HepG2 (cell line): ENCODE measurements around the gene ITPR1. TPM values are rescaled to one million over a fixed set of nuclear protein-coding genes. Genes with fewer than 3 reads are reported as not detected.
A peak's percentile ranks its signal among the peaks of the same experiment; 100 is the strongest.

Source experiments
- ATAC-seq: fragments of 200-7000 bp; cut with Tn5 transposase; 3 replicates; pipeline ENCODE4 v1.9.1; 2020; ENCODE audit warnings: mild to moderate bottlenecking, moderate library complexity
- BruUV-seq: library from RNA; stranded (reverse); fragments of 400-500 nt; replicated peaks from 2 replicates; lab custom pipeline; 2021; lab: Mats Ljungman, UMichigan
- CTCF ChIA-PET: fragments of 300-600 bp; formaldehyde crosslinking; extraction: SDS; loops from one replicate; lab custom pipeline; 2021; ENCODE audit warnings: low total read pairs, inconsistent platforms, low intra/inter-chr PET ratio; lab: Yijun Ruan, JAX
- POLR2A ChIA-PET: fragments of 350-600 bp; sonication (Branson Sonifier 250); formaldehyde crosslinking; loops from one replicate; lab custom pipeline; 2020; ENCODE audit warnings: antibody characterized with exemption, inconsistent platforms; lab: Yijun Ruan, JAX
- DNase-seq: peaks from one replicate; pipeline ENCODE4 v3.0.0-alpha.2; 2015; ENCODE audit warnings: low spot score
- FAIRE-seq: peaks from 3 replicates; lab custom pipeline; 2011; peaks lifted over from hg19 to GRCh38; lab: Jason Lieb, UNC
- H2AFZ ChIP-seq: one replicate; pipeline ENCODE4 v1.6.1; 2011; ENCODE audit warnings: low read length, inconsistent platforms
- H3K27ac ChIP-seq: fragments of 300-600 bp; 3 replicates; pipeline ENCODE4 v1.8.0; 2011; ENCODE audit warnings: mixed run types, mild to moderate bottlenecking, mixed read lengths, low read length, inconsistent platforms; ENCODE audit not compliant: insufficient read depth; ENCODE audit errors: extremely low read length
- H3K27me3 ChIP-seq, 2 experiments: fragments of 200-600 bp in 1 of 2; 2 replicates in 1 of 2; 3 replicates in 1 of 2; pipeline versions ENCODE4 v1.6.0 to v1.8.0; 2011; ENCODE audit warnings: low read length in 2 of 2, mild to moderate bottlenecking in 2 of 2, moderate library complexity in 2 of 2, inconsistent platforms in 1 of 2; ENCODE audit not compliant: insufficient read depth in 2 of 2, control insufficient read depth in 1 of 2
- H3K36me3 ChIP-seq, 2 experiments: fragments of 200-600 bp in 1 of 2; replicated peaks in 1 of 2; 2 replicates in 1 of 2; 3 replicates in 1 of 2; pipeline versions ENCODE4 v1.5.1 to v1.8.0; 2011; ENCODE audit warnings: low read length in 2 of 2, inconsistent platforms in 1 of 2; ENCODE audit not compliant: insufficient read depth in 2 of 2, control insufficient read depth in 1 of 2
- H3K4me1 ChIP-seq: 2 replicates; pipeline ENCODE4 v1.5.1; 2012; ENCODE audit warnings: low read length, inconsistent platforms; ENCODE audit not compliant: insufficient read depth
- H3K4me2 ChIP-seq: 2 replicates; pipeline ENCODE4 v1.6.0; 2011; ENCODE audit warnings: low read depth, low read length, inconsistent platforms
- H3K4me3 ChIP-seq, 3 experiments: fragments of 200-600 bp in 1 of 3; sonication (generic), shearing (Covaris generic) in 1 of 3; replicated peaks in 1 of 3; 2 replicates each; pipeline ENCODE4 v1.5.1; 2011 to 2016; ENCODE audit warnings: low read length in 3 of 3, inconsistent platforms in 2 of 3, low read depth in 2 of 3, mild to moderate bottlenecking in 2 of 3, control low read depth in 1 of 3, mixed read lengths in 1 of 3; ENCODE audit not compliant: insufficient read depth in 1 of 3
- H3K79me2 ChIP-seq: one replicate; pipeline ENCODE4 v1.6.1; 2011; ENCODE audit warnings: low read length, inconsistent platforms; ENCODE audit not compliant: insufficient read depth
- H3K9ac ChIP-seq: 2 replicates; pipeline ENCODE4 v1.6.0; 2011; ENCODE audit warnings: mild to moderate bottlenecking, low read depth, low read length, inconsistent platforms; ENCODE audit not compliant: insufficient read depth
- H3K9me3 ChIP-seq: 2 replicates; pipeline ENCODE4 v1.5.1; 2012; ENCODE audit warnings: mild to moderate bottlenecking, low read length
- H4K20me1 ChIP-seq: 2 replicates; pipeline ENCODE4 v1.6.0; 2011; ENCODE audit warnings: inconsistent platforms, mild to moderate bottlenecking, low read length, moderate library complexity; ENCODE audit not compliant: insufficient read depth
- CHD2 ChIP-seq: IDR thresholded peaks from 2 replicates; pipeline ENCODE4 v1.6.1; 2011; ENCODE audit warnings: low read depth, low read length, improper control_type of control experiment
- CHD4 ChIP-seq: fragments of 200-600 bp; sonication (generic); IDR thresholded peaks from 2 replicates; pipeline ENCODE4 v1.7.0; 2017; ENCODE audit warnings: mild to moderate bottlenecking, low read length, borderline replicate concordance
- CREB1 ChIP-seq, 2 experiments: fragments of 450-650 bp in 1 of 2; IDR thresholded peaks; 2 replicates each; pipeline ENCODE4 v1.6.1; 2016 to 2017; ENCODE audit warnings: control low read depth in 1 of 2, mild to moderate bottlenecking in 1 of 2, missing compliant biosample characterization in 1 of 2, missing genetic modification characterization in 1 of 2
- HES4 ChIP-seq: sonication (generic); formaldehyde crosslinking; IDR thresholded peaks from 2 replicates; pipeline ENCODE4 v1.9.0; 2021; ENCODE audit warnings: mild to moderate bottlenecking, missing genetic modification reagents, borderline replicate concordance
- KDM4B ChIP-seq: sonication (generic); formaldehyde crosslinking; IDR thresholded peaks from 2 replicates; pipeline ENCODE4 v1.4.0; 2020; ENCODE audit warnings: missing genetic modification reagents
- NR0B2 ChIP-seq: sonication (generic); formaldehyde crosslinking; IDR thresholded peaks from 2 replicates; pipeline ENCODE4 v1.4.0; 2020; ENCODE audit warnings: mild to moderate bottlenecking, missing genetic modification reagents
- PLSCR1 ChIP-seq: sonication (generic); formaldehyde crosslinking; IDR thresholded peaks from 2 replicates; pipeline ENCODE4 v1.5.0; 2020; ENCODE audit warnings: missing genetic modification reagents, mild to moderate bottlenecking, borderline replicate concordance
- SATB2 ChIP-seq: sonication (generic); formaldehyde crosslinking; IDR thresholded peaks from 2 replicates; pipeline ENCODE4 v1.5.0; 2020; ENCODE audit warnings: missing genetic modification reagents
- SOX5 ChIP-seq: IDR thresholded peaks from 2 replicates; pipeline ENCODE4 v1.6.1; 2016; ENCODE audit warnings: borderline replicate concordance
- SOX6 ChIP-seq, 2 experiments: fragments of 450-650 bp in 1 of 2; sonication (generic) in 1 of 2; formaldehyde crosslinking in 1 of 2; IDR thresholded peaks; 2 replicates each; pipeline versions ENCODE4 v1.4.0 to v1.6.1; 2017 to 2020; ENCODE audit warnings: antibody characterized with exemption in 1 of 2, mild to moderate bottlenecking in 1 of 2, missing genetic modification reagents in 1 of 2
- ZNF414 ChIP-seq: sonication (generic); formaldehyde crosslinking; IDR thresholded peaks from 2 replicates; pipeline ENCODE4 v1.5.0; 2020; ENCODE audit warnings: missing genetic modification reagents
- ZNF430 ChIP-seq: sonication (generic); formaldehyde crosslinking; IDR thresholded peaks from 2 replicates; pipeline ENCODE4 v1.9.0; 2021; ENCODE audit warnings: mild to moderate bottlenecking, missing genetic modification reagents
- ZNF564 ChIP-seq: sonication (generic); formaldehyde crosslinking; IDR thresholded peaks from 2 replicates; pipeline ENCODE4 v1.8.1; 2023; ENCODE audit warnings: mild to moderate bottlenecking, missing genetic modification reagents
- ZNF598 ChIP-seq: sonication (generic); formaldehyde crosslinking; IDR thresholded peaks from 2 replicates; pipeline ENCODE4 v1.5.1; 2020; ENCODE audit warnings: mild to moderate bottlenecking, missing genetic modification reagents, borderline replicate concordance
- ZNF629 ChIP-seq: sonication (generic); formaldehyde crosslinking; conservative IDR thresholded peaks from 2 replicates; pipeline ENCODE4 v1.5.0; 2020; ENCODE audit warnings: missing genetic modification reagents
- WGBS: methylation state at CpG from one replicate; pipeline ENCODE4 v1.1.6; 2017; ENCODE audit warnings: low lambda C conversion rate; 5-methylcytosine and 5-hydroxymethylcytosine counted together
- in situ Hi-C: cut with HindIII; loops from 2 replicates; pipeline ENCODE4 v1.10.0; 2017; ENCODE audit warnings: low pct_unique_long_range_greater_than_20kb; ENCODE audit not compliant: extremely low pct_ligation_motif_present
- intact Hi-C: fragments of 100-400 bp; cut with micrococcal nuclease; formaldehyde crosslinking; loops from one replicate; pipeline ENCODE4 v1.10.0; 2022; ENCODE audit not compliant: unreplicated experiment
- polyA plus RNA-seq, 8 experiments: library from polyadenylated mRNA; depleted of rRNA in 3 of 8; stranded (reverse) in 7 of 8; unstranded in 1 of 8; fragments of >200 nt; fragmentation: Illumina TruSeq in 4 of 8; extraction: Trizol in 4 of 8; gene quantifications; 2 replicates each; pipeline versions ENCODE4 v1.2.1 to v1.2.3, GENCODE V29; 2011 to 2016; ENCODE audit warnings: low read depth in 4 of 8, missing spikeins in 1 of 8, mixed read lengths in 1 of 8; ENCODE audit not compliant: insufficient read depth in 1 of 8
- total RNA-seq, 5 experiments: library from RNA; depleted of rRNA; stranded (reverse); fragments of >200 nt; fragmentation: Illumina TruSeq; extraction: Trizol; gene quantifications; 2 replicates each; pipeline ENCODE4 v1.2.3, GENCODE V29; 2016; ENCODE audit warnings: low read depth in 1 of 5

Gene ITPR1
- total and polyA plus RNA-seq, 2 of the 13 experiments (the other 11 are each of a cell fraction or from before 2014, with no cell fraction given): 10.0 to 11.4 TPM

GRCh38 chr3:4756057-4756775 is 263.1 kb downstream of the ITPR1 start:
- H3K9ac ChIP-seq: no peak overlapping the region
- no peaks in the 10 kb centered on the region for H3K9me3 ChIP-seq
- H3K36me3 ChIP-seq: no peaks in the 10 kb centered on the region; a peak in 1 of 5 replicates
- peaks cover 59% of the 10 kb centered on the region for H3K4me1 ChIP-seq
- POLR2A ChIA-PET: no interaction called here
- no TSS peak for BruUV-seq
- H3K4me3 ChIP-seq: no peak overlapping the region
- FAIRE-seq: no peak
- TF ChIP-seq ZNF430: no peak
- no peak for TF ChIP-seq ZNF414 (CRISPR knock-in tag)
- no peak for TF ChIP-seq KDM4B
- TF ChIP-seq, all 625 proteins: peak for 0
- H3K27me3 ChIP-seq: no peaks in the 10 kb centered on the region
- no peak overlapping the region for H3K4me2 ChIP-seq
- H3K27ac ChIP-seq: no peak overlapping the region
- intact Hi-C loops (no loop called here), in situ Hi-C loops (no loop called here)
- H4K20me1 ChIP-seq: no peaks in the 10 kb centered on the region
- no peak for DNase-seq
- 98% methylated on average over 10 of the region's 10 CpGs for WGBS
- H2AFZ ChIP-seq: no peak overlapping the region
- no peak for ATAC-seq
- CTCF ChIA-PET: no interaction called here
- no peaks in the 10 kb centered on the region for H3K79me2 ChIP-seq

- no peak overlapping the region for H2AFZ ChIP-seq
- 69% methylated on average over 3 of the region's 3 CpGs for WGBS
- H3K36me3 ChIP-seq: no peaks in the 10 kb centered on the region; a peak in 1 of 5 replicates
- in situ Hi-C loops: no loop called here
- no peak for ATAC-seq
- no peak for FAIRE-seq
- DNase-seq: peak; percentile 33
- H3K27me3 ChIP-seq: no peaks in the 10 kb centered on the region
- H4K20me1 ChIP-seq: no peaks in the 10 kb centered on the region
- no peak overlapping the region for H3K4me2 ChIP-seq
- H3K9ac ChIP-seq: no peak overlapping the region
- H3K4me3 ChIP-seq: no peak overlapping the region
- peaks cover 51% of the 10 kb centered on the region for H3K4me1 ChIP-seq
- no peaks in the 10 kb centered on the region for H3K79me2 ChIP-seq
- intact Hi-C loops: no loop called here
- ChIA-PET POLR2A (no interaction called here), CTCF (no interaction called here)
- no peak overlapping the region for H3K27ac ChIP-seq
- BruUV-seq: no TSS peak
- no peaks in the 10 kb centered on the region for H3K9me3 ChIP-seq
- TF ChIP-seq NR0B2 (CRISPR knock-in tag) (no peak), SOX6 (IDR thresholded peaks at IDR 0.05) (no peak), SOX6 (CRISPR knock-in tag; IDR thresholded peaks at IDR 0.05) (peak; percentile 24; the same call in 1 of the 2 replicates), HES4 (CRISPR knock-in tag) (no peak), ZNF598 (CRISPR knock-in tag) (no peak), CREB1 (IDR thresholded peaks at IDR 0.05) (no peak), CREB1 (CRISPR knock-in tag; IDR thresholded peaks at IDR 0.05) (no peak), PLSCR1 (CRISPR knock-in tag) (no peak), CHD2 (no peak), ZNF629 (CRISPR knock-in tag) (no peak), SATB2 (CRISPR knock-in tag) (no peak), SOX5 (CRISPR knock-in tag) (0 out of 2 replicates have a peak, but pooled peaks have one; percentile 43), CHD4 (no peak), ZNF564 (CRISPR knock-in tag) (no peak)
These were observed 263.9 kb downstream of the ITPR1 start for GRCh38 chr3:4756855-4757574.
